CD4-positive, alpha-beta T cell treated with Interleukin-2 at 100 ng/mL for 4 hours (primary cell): ENCODE measurements around the gene SMARCB1.

ENCODE experiments used
- DNase-seq: peaks from one replicate; pipeline ENCODE4 v3.0.0-alpha.2; 2020; ENCODE audit warnings: low spot score

Gene SMARCB1

DNA sequence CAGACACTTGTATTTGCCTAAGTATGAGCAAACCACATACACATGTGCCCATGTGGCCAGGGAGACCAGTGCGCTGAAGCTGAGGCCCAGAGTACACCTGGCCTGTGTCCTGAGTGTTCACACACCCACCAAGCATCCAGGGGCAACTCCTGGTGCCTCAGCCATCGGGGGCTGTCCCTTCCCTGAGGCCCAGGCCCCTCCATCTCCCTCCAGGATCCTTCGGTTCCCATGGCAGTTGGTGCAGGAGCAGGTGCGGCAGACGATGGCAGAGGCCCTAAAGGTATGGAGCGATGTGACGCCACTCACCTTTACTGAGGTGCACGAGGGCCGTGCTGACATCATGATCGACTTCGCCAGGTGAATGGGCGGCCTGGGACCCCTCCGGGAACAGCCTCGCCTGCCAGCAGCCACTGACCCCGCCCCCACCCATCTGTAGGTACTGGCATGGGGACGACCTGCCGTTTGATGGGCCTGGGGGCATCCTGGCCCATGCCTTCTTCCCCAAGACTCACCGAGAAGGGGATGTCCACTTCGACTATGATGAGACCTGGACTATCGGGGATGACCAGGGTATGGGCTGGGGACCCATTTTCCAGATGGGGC, 6.5 kb upstream of the SMARCB1 start:
- no peak for DNase-seq

DNA sequence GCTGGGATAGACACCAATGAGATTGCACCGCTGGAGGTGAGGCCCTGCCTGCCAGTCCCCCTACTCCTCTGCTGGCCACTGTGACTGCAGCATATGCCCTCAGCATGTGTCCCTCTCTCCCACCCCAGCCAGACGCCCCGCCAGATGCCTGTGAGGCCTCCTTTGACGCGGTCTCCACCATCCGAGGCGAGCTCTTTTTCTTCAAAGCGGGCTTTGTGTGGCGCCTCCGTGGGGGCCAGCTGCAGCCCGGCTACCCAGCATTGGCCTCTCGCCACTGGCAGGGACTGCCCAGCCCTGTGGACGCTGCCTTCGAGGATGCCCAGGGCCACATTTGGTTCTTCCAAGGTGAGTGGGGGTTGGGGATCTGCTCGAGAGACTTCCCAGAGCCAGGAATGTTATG, 5.7 kb upstream of the SMARCB1 start:
- no peak for DNase-seq

DNA sequence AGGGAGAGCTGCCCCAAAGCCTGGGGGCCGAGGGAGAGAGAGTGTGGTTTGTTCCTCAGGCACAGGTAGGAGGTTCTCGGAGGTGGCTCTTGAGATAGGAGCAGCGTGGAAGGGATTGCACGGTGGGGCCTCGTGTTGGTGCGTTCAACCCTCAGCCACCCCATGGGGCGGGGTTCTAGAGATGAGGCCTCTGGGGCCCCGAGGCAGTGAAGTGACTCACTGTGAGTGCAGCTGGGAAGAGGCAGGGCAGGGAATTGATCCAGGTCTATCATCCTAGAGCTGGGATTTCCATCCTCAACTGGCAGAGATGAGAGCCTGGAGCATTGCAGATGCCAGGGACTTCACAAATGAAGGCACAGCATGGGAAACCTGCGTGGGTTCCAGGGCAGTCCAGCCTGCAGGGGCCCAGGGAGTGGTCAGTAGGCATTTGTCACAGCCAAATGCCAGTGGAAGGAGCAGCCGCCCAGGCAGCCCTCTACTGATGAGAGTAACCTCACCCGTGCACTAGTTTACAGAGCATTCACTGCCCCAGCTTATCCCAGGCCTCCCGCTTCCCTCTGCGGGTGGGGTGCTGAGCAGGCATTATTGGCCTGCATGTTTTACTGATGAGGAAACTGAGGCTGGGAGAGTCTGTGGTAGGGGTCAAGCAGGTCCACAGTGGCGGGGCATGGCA, 5.1 kb upstream of the SMARCB1 start:
- no peak for DNase-seq

DNA sequence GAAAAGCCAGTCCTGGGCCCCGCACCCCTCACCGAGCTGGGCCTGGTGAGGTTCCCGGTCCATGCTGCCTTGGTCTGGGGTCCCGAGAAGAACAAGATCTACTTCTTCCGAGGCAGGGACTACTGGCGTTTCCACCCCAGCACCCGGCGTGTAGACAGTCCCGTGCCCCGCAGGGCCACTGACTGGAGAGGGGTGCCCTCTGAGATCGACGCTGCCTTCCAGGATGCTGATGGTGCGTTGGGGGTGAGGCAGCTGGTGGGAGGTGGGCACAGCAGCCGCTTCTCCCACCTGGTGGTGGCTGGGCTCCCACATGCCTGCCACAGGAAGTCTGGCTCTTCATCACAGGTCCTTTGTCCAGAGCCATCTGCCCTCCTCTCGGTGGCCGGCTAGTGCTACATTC, 4.5 kb upstream of the SMARCB1 start:
- DNase-seq: no peak

DNA sequence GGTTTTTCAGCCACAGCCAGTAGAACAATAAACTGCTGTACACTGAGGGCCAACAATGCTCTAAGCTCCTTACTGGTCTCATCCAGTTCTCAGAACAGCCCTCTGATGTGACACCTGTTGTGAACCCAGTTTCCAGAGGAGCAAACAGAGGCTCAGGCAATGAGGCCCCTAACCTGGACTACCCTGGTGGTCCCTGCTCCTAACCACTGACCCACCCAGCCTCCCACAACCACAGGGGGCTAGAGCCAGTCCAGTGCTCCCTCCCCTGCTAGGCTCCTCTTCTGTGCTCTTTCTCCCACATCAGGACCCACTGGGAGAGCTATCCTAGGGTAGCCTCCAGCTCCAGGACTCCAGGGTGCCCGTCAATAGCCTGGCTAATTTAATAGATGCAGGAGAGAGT, 4.1 kb upstream of the SMARCB1 start:
- DNase-seq: no peak

DNA sequence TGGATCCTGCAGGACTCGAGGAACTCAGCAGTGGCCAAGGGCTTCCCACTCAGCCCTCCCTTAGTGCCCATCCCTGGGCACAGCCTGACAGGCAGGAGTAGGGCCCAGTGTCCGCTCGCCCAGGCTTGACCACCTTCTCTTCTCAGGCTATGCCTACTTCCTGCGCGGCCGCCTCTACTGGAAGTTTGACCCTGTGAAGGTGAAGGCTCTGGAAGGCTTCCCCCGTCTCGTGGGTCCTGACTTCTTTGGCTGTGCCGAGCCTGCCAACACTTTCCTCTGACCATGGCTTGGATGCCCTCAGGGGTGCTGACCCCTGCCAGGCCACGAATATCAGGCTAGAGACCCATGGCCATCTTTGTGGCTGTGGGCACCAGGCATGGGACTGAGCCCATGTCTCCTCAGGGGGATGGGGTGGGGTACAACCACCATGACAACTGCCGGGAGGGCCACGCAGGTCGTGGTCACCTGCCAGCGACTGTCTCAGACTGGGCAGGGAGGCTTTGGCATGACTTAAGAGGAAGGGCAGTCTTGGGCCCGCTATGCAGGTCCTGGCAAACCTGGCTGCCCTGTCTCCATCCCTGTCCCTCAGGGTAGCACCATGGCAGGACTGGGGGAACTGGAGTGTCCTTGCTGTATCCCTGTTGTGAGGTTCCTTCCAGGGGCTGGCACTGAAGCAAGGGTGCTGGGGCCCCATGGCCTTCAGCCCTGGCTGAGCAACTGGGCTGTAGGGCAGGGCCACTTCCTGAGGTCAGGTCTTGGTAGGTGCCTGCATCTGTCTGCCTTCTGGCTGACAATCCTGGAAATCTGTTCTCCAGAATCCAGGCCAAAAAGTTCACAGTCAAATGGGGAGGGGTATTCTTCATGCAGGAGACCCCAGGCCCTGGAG, 3.3 kb upstream of the SMARCB1 start:
- no peak for DNase-seq

DNA sequence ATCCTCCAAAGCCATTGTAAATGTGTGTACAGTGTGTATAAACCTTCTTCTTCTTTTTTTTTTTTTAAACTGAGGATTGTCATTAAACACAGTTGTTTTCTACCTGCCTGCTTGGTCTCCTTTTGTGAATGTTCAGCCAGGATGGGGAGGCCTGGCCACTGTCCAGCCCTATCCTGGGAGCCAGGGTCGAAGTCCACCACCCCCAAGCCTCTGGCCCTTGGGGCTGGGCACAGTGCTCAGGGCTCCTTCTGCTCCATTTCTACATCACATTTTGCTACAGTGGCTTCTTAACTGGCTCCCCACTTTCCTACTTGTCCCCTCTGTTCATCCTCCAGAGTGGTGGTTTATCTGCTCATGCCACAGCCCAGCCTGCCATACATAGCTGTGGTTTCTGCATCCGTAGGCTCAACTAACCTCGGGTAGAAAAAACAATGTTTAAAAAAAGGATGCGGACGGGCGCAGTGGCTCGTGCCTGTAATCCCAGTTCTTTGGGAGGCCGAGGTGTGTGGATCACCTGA, 2.5 kb upstream of the SMARCB1 start:
- DNase-seq: no peak

DNA sequence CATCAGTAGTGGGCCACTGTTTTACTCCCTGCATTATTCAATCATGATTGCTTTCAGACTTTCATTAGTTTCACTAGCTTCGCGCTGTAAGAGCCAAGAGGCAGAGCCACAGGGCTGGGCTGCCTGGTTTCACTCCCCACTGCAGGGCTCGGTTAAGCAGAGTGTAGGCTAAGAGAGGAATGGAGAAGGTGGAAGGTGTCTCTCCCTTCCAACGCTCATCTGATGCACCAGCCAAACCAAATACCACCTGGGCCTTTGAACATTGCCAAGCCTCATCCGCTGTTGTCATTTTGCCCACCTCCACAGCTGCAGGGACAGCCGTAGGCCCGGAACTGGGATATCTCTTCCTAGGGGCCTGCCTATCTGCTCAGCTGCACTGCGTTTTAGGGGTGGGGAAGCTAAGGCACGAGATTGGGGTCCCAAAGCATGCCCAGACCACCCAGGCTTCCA, 480 bp upstream of the SMARCB1 start:
- no peak for DNase-seq

DNA sequence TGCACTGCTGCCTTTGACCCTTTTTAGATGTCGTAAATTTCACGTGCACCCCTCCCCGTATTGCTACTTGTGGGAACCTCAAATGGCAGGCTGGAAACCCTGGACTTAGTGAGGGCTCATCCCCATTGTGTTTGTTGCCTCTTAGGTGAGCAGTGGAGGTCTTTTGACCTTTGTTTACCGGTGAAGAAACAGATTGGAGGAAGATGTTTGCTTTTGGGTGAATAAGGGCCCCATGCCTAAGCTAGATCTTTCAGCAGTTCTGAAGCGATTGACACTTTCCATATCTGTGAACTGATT, 782 bp downstream of the SMARCB1 start:
- DNase-seq: no peak

DNA sequence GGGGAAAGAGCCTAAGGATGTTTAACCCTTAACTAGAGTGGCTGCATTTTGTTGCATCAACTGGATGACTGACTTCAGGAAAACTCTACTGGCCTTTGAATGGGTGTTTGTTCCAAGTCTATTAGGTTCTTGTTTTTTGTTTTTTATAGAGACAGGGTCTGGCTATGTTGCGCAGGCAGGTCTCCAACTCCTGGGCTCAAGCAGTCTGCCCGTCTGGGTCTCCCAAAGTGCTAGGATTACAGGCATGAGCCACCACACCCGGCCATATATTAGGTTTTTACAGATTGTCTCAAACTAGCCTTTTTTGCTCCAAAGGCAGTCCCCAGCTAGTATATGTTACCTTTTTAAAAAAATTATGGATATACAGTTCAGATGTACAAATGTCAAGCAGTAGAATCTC, 1.1 kb downstream of the SMARCB1 start:
- DNase-seq: no peak

DNA sequence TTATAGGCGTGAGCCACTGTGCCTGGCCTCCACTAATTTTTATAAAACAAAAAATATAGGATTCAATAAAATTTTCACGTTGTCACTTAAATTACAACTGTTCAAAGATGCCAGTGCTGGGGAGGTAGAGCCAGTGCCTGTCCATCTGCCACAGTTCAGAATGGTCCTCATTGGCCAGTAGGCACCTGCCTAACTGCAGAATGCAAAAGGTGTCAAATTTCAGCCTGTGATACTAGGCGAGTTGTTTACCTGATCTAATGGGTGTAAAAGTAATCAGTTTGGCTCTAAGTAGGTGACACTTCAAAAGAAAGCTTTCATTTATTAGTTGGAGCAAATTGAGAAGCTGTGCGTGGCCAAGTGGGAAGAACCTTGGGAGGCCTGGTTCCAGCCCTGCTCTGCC, 2.4 kb downstream of the SMARCB1 start:
- DNase-seq: no peak

DNA sequence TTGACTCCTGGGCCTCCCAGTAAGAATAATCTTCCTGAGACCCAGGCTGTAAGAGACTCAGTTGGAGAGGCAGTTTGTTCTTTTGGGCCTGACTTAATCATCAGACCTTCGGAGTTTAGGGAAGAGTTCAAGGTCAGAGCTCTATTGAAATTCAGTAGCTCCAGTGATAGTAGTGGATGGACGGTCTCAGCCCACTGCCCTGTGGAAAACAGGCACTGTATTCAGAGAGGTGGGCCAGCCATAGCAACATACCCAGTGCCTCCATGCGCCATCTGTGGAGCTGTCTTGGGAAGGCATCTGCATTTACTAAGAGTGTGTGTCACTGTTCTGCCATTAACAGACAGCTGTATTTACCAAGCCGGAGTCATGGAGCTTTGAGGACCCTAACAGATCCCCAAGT, 2.9 kb downstream of the SMARCB1 start:
- no peak for DNase-seq

DNA sequence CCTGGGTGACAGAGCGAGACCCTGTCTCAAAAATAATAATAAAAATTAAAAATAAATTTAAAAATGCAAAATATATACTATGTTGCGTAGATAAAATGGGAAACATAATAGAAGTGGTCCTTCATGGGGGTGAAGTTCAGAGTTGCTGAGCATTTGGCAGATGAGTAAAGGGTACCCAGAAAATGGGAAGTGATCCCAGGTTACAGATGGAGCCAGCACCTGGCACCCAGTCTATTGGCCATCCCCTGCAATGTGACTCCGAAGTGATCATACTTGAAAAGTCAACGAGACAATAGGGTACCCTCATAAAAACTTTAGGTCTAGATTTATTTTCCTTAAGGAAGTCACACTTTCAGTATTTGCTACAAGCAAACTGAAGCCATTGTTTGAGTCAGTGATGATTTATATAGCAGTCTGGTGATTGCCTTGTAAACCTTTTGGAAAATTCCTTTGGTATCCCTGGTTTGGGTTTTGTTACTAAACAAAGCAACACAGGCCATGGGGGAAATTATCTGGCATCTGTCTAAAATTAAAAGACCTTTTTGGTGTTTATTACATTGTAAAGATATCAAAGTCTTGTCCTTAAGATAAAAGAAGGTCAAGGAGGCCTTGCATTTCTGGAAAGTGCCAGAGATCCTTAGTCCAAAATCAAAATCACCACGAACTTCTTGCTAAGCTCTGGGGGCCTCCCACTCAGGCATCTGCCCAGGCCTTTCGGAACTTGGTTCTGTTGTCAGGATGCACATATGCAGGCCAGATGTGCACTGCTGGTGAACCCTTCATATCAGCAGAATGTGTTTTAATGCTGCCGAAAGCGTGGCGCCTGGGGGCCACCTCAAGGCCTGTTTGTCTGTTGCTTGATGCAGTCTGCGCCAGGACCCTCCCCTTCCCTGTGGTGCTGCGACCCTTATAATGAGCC, 4.3 kb downstream of the SMARCB1 start:
- no peak for DNase-seq

DNA sequence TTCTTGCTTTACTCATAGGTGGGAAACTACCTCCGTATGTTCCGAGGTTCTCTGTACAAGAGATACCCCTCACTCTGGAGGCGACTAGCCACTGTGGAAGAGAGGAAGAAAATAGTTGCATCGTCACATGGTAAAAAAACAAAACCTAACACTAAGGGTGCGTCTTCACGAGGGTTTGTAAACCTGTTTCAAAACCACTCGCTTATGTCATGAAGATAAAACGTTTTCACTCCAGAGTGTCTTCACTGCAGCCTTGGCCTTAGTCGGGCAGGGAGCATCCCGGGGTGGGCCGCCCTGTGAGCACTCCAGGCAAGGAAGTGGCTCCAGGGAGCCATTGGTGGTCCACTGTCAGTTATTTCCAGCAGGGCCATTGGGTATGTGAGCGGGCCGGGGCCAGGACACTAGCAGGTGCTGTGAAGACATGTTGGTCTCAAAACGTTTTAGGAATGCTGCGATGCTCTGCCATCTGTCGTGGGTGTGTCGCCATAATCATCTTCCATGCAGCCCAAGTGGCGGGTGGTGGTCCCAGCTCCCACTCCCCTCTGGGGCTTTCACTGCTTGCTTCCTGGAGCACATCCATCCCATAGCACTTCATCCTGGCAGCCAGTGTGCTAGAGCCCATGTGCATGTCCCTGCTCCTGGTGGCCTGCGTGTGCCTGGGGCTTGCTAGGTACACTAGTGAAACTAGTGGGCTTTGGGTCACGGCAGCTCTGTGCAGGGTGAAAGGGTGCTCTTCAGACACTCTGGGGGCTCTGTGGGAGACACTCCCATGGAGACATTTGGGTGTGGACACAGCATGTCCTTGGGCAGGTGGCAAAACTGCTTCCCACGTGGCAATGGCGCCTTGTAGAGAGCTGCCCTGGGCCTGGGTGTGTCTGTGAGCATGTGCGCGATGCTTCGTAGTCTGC, 5.2 kb downstream of the SMARCB1 start:
- no peak for DNase-seq

DNA sequence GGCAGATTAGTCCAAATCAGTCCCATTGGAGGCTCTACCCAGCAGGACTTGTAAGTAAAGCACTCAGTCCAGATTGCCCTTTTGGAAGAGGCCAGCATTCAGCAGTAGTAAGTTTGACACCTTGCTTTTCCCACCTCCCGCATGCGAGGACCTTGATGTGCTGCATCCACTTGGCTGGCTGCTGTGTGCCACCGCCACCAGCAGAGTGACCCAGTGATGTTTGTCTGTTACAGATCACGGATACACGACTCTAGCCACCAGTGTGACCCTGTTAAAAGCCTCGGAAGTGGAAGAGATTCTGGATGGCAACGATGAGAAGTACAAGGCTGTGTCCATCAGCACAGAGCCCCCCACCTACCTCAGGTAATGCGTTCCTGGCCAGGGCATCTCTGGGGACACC, 6.6 kb downstream of the SMARCB1 start:
- DNase-seq: no peak

DNA sequence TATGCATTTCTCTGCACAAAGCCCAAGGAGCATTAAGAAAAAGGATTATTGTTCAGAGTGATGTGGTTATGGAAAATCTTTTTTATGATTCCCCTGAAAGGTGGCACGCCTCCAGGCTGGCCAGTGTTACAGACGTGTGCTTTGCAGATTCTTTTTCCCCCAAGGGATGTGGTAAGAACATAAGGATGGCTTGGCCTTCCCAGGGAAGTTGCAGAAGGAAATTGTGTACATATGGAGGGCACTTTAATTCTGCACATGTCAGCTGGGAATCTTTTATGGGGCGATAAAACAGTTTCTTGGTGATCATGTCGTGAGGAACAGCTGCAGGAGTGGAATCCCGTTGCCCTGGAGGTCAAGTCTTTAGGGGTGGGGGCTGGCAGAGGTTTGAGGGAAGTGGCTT, 9.7 kb downstream of the SMARCB1 start:
- DNase-seq: no peak

DNA sequence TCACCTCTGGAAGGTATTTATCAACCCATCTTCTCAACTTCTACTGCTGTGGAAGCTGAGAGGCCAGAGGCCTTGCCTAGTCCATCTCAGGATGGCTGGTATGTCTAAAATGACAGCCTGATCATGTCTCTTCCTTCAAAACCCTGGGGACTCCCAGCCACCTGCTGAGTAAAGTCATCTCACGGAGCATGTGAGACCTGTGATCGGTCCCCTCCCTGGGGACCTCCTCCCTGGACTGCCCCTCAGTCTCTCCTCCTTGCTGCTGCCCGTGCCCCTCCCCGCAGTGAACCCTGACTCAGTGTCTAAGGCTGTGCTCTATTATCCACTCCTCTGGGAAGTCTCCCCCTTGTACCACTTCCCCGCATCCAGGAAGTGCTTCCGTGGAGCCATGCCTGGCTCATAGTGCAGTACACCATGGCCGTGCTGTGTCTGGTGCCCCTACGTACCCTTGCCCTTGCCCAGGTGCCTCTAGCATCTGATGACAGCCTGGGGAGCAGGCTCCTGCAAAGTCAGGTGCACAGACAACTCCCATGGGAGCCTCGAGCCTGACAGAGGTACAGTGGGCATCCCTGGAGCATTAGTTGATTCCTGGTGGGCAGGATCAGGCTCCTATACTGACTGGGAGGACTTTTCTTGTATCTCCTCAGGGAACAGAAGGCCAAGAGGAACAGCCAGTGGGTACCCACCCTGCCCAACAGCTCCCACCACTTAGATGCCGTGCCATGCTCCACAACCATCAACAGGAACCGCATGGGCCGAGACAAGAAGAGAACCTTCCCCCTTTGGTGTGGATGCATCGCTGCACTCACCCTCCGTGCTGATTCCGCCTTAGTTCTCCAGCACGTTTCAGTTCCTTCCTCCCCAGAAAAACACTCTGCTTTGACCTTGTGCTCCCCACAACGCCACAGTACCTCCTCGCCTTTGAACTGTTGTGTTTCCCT, 13.8 kb downstream of the SMARCB1 start:
- DNase-seq: no peak

DNA sequence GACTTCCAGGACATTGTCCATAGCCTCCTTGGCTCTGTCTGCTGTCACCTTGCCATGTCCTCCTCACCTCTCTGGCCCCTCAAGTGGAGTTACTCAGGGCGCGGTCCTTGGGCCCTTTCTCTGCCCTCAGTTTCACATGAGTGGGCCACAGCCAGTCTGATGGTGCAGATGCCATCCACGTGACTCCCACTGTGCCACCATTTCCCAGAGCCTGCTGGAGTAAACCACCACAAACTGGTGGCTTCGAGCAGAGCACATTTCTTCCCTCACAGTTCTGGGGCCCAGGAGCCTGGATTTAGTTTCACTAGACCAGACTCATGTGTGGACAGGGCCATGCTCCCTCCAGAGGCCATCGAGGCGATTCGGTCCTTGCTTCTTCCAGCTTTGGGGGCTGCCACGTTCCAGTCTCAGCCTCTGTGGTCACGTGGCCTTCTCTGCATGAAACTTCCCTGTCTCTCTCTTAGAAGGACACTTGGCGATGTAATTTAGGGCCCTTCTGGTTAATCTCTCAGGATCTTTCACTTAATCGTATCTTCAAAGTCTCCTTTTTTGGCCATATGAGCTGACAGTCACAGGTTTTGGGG, 14.6 kb downstream of the SMARCB1 start:
- no peak for DNase-seq

DNA sequence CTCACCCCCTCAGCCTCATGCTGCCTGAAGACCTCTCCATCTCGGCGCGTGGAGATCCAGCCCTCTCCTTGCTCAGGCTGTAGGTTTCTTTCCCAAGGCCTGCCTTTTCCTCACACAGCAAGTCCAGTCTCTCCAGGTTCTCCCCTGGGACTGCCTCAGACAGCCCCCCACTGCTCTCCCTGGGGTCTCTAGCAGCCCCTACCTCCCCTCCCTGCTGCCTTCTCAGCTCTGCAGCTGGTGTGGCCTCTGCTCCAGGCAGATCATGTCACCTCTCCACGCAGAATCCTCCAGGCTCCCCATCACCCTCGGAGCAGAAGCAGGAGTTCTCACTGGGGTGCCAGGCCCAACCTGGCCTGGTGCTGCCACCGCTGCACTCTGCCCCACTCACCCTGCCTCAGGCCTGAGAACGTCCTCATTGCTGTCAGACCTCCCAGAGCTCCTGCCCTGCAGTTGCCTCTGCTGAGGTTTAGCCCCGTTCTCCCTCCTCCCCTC, 15.2 kb downstream of the SMARCB1 start:
- no peak for DNase-seq
